Astrocyte (in vitro differentiated cells and primary cell): ENCODE data around the gene RAX2. TPM values are rescaled to one million over a fixed set of nuclear protein-coding genes. Genes with fewer than 3 reads are reported as not detected.

Source experiments
- DNase-seq: peaks from one replicate; pipeline ENCODE4 v3.0.0-alpha.2; 2010; ENCODE audit warnings: low read depth
- FAIRE-seq: peaks from 2 replicates; lab custom pipeline; 2011; peaks lifted over from hg19 to GRCh38; lab: Jason Lieb, UNC
- H2AFZ ChIP-seq: 2 replicates; pipeline ENCODE4 v1.6.0; 2012; ENCODE audit warnings: low read depth, low read length, inconsistent platforms
- H3K27ac ChIP-seq: 2 replicates; pipeline ENCODE4 v1.5.1; 2011; ENCODE audit warnings: low read depth, low read length, inconsistent platforms
- H3K27me3 ChIP-seq: 2 replicates; pipeline ENCODE4 v1.6.0; 2011; ENCODE audit warnings: low read length, inconsistent platforms; ENCODE audit not compliant: insufficient read depth
- H3K36me3 ChIP-seq: 2 replicates; pipeline ENCODE4 v1.5.1; 2011; ENCODE audit warnings: low read length, inconsistent platforms; ENCODE audit not compliant: insufficient read depth
- H3K4me1 ChIP-seq: 2 replicates; pipeline ENCODE4 v1.5.1; 2011; ENCODE audit warnings: low read length, inconsistent platforms; ENCODE audit not compliant: insufficient read depth
- H3K4me2 ChIP-seq: 2 replicates; pipeline ENCODE4 v1.6.0; 2012; ENCODE audit warnings: low read length, inconsistent platforms
- H3K4me3 ChIP-seq: 2 replicates; pipeline ENCODE4 v1.5.1; 2011; ENCODE audit warnings: low read depth, mild to moderate bottlenecking, low read length, inconsistent platforms; ENCODE audit not compliant: insufficient read depth
- H3K79me2 ChIP-seq: 2 replicates; pipeline ENCODE4 v1.6.0; 2012; ENCODE audit warnings: mild to moderate bottlenecking, low read length, inconsistent platforms; ENCODE audit not compliant: insufficient read depth
- H3K9ac ChIP-seq: 2 replicates; pipeline ENCODE4 v1.6.0; 2012; ENCODE audit warnings: mild to moderate bottlenecking, low read length, inconsistent platforms
- H3K9me3 ChIP-seq: 2 replicates; pipeline ENCODE4 v1.5.1; 2012; ENCODE audit warnings: low read depth, mild to moderate bottlenecking, low read length, inconsistent platforms; ENCODE audit not compliant: insufficient read depth
- H4K20me1 ChIP-seq: 2 replicates; pipeline ENCODE4 v1.6.0; 2012; ENCODE audit warnings: low read length, inconsistent platforms; ENCODE audit not compliant: insufficient read depth
- H3K27ac Mint-ChIP-seq: one replicate; pipeline ENCODE4 v1.8.0; 2021; ENCODE audit warnings: mild to moderate bottlenecking, mixed read lengths; ENCODE audit not compliant: unreplicated experiment
- H3K27me3 Mint-ChIP-seq: one replicate; pipeline ENCODE4 v1.8.0; 2021; ENCODE audit warnings: low read depth, mixed read lengths; ENCODE audit not compliant: unreplicated experiment
- H3K36me3 Mint-ChIP-seq: one replicate; pipeline ENCODE4 v1.8.0; 2021; ENCODE audit warnings: low read depth, mixed read lengths; ENCODE audit not compliant: unreplicated experiment
- H3K4me1 Mint-ChIP-seq: one replicate; pipeline ENCODE4 v1.8.0; 2021; ENCODE audit warnings: low read depth, mixed read lengths; ENCODE audit not compliant: unreplicated experiment
- H3K4me3 Mint-ChIP-seq: one replicate; pipeline ENCODE4 v1.8.0; 2021; ENCODE audit warnings: mild to moderate bottlenecking, moderate library complexity, mixed read lengths; ENCODE audit not compliant: unreplicated experiment
- H3K9me3 Mint-ChIP-seq: one replicate; pipeline ENCODE4 v1.8.0; 2021; ENCODE audit warnings: mild to moderate bottlenecking, mixed read lengths; ENCODE audit not compliant: unreplicated experiment
- CTCF ChIP-seq: IDR thresholded peaks from 2 replicates; pipeline ENCODE4 v1.5.1; 2011; ENCODE audit warnings: low read depth, mild to moderate bottlenecking, inconsistent platforms, low read length, moderate library complexity; ENCODE audit not compliant: insufficient read depth
- EZH2 ChIP-seq: IDR thresholded peaks from 2 replicates; pipeline ENCODE4 v1.6.1; 2012; ENCODE audit warnings: mild to moderate bottlenecking, low read length, inconsistent platforms; ENCODE audit not compliant: insufficient read depth
- total RNA-seq: library from RNA; stranded (reverse); gene quantifications from 2 replicates; pipeline ENCODE4 v1.2.1, GENCODE V29; 2021

The RAX2 gene
- total RNA-seq, 1 donor from 2014 or later = not detected

GRCh38 chr19:3775374-3775711, 3.3 kb upstream of the RAX2 start:
- TF ChIP-seq CTCF (no peak), EZH2 (no peak)
- Histone ChIP-seq H3K4me3 (no peak overlapping the region), H3K79me2 (no peaks in the 10 kb centered on the region), H3K9me3 (no peaks in the 10 kb centered on the region), H3K4me1 (no peaks in the 10 kb centered on the region), H4K20me1 (no peaks in the 10 kb centered on the region), H2AFZ (no peak overlapping the region), H3K9ac (no peak overlapping the region), H3K4me2 (no peak overlapping the region), H3K27me3 (no peaks in the 10 kb centered on the region), H3K27ac (no peak overlapping the region), H3K36me3 (no peaks in the 10 kb centered on the region)
- H3K9me3 Mint-ChIP-seq = no peaks in the 10 kb centered on the region
- no peaks in the 10 kb centered on the region for H3K4me1 Mint-ChIP-seq
- H3K27ac Mint-ChIP-seq = no peak overlapping the region
- DNase-seq (no peak), FAIRE-seq (no peak)
- peaks cover 3% of the 10 kb centered on the region for H3K36me3 Mint-ChIP-seq
- peaks cover 16% of the 10 kb centered on the region for H3K27me3 Mint-ChIP-seq
- H3K4me3 Mint-ChIP-seq = no peak overlapping the region

GRCh38 chr19:3774621-3775373, 2.8 kb upstream of the RAX2 start:
- DNase-seq (no peak), FAIRE-seq (no peak)
- TF ChIP-seq EZH2 (no peak), CTCF (no peak)
- H3K27ac ChIP-seq = no peak overlapping the region
- H3K4me3 ChIP-seq = no peak overlapping the region
- no peaks in the 10 kb centered on the region for H3K4me1 ChIP-seq
- H3K4me2 ChIP-seq = no peak overlapping the region
- H4K20me1 ChIP-seq = no peaks in the 10 kb centered on the region
- Mint-ChIP-seq H3K27me3 (peaks cover 16% of the 10 kb centered on the region), H3K27ac (no peak overlapping the region), H3K4me3 (no peak overlapping the region), H3K4me1 (no peaks in the 10 kb centered on the region), H3K9me3 (no peaks in the 10 kb centered on the region), H3K36me3 (peaks cover 3% of the 10 kb centered on the region)
- H3K79me2 ChIP-seq = no peaks in the 10 kb centered on the region
- no peak overlapping the region for H3K9ac ChIP-seq
- no peaks in the 10 kb centered on the region for H3K9me3 ChIP-seq
- H3K27me3 ChIP-seq = no peaks in the 10 kb centered on the region
- no peaks in the 10 kb centered on the region for H3K36me3 ChIP-seq
- no peak overlapping the region for H2AFZ ChIP-seq

GRCh38 chr19:3773814-3774515, 1.9 kb upstream of the RAX2 start:
- no peak for DNase-seq
- H3K36me3 ChIP-seq = no peaks in the 10 kb centered on the region
- no peaks in the 10 kb centered on the region for H3K9me3 ChIP-seq
- no peaks in the 10 kb centered on the region for H3K79me2 ChIP-seq
- H3K4me1 ChIP-seq = no peaks in the 10 kb centered on the region
- H3K9me3 Mint-ChIP-seq = no peaks in the 10 kb centered on the region
- H3K27ac ChIP-seq = no peak overlapping the region
- no peak overlapping the region for H3K4me2 ChIP-seq
- no peaks in the 10 kb centered on the region for H3K4me1 Mint-ChIP-seq
- H3K27me3 Mint-ChIP-seq = peaks cover 16% of the 10 kb centered on the region
- H3K9ac ChIP-seq = no peak overlapping the region
- no peak for TF ChIP-seq EZH2
- TF ChIP-seq CTCF = no peak
- H3K4me3 Mint-ChIP-seq = no peak overlapping the region
- no peak overlapping the region for H2AFZ ChIP-seq
- H4K20me1 ChIP-seq = no peaks in the 10 kb centered on the region
- H3K36me3 Mint-ChIP-seq = peaks cover 3% of the 10 kb centered on the region
- H3K4me3 ChIP-seq = no peak overlapping the region
- no peaks in the 10 kb centered on the region for H3K27me3 ChIP-seq
- H3K27ac Mint-ChIP-seq = no peak overlapping the region
- FAIRE-seq = no peak
